Measurements from ENCODE around the gene ACSL3. TPM values are rescaled to one million over a fixed set of nuclear protein-coding genes. Genes with fewer than 3 reads are reported as not detected.

The ACSL3 gene
- polyA plus RNA-seq, 1 donor from 2014 or later = 119 TPM

- Histone ChIP-seq H3K27me3 (ENCODE audit: insufficient read depth, low read depth, low read length) (no peaks in the 10 kb centered on the region), H3K79me2 (replicated peaks; ENCODE audit: insufficient read depth, low read length) (no peaks in the 10 kb centered on the region), H3K9me2 (ENCODE audit: insufficient read depth, low read length) (no peaks in the 10 kb centered on the region), H3K36me3 (ENCODE audit: insufficient read depth, low read length) (no peaks in the 10 kb centered on the region), H4K20me1 (ENCODE audit: insufficient read depth) (no peaks in the 10 kb centered on the region), H3K4me2 (ENCODE audit: low read length) (no peak overlapping the region), H3K9ac (ENCODE audit: low read length) (no peak overlapping the region), H2AFZ (ENCODE audit: low read depth, low read length) (no peak overlapping the region), H3K27ac (ENCODE audit: low read length) (no peak overlapping the region), H3K9me3 (ENCODE audit: low read length) (no peaks in the 10 kb centered on the region), H3F3A (ENCODE audit: insufficient read depth, low read length, poor library complexity, severe bottlenecking) (no peaks in the 10 kb centered on the region), H3K4me3 (ENCODE audit: low read length) (no peak overlapping the region)
- TF ChIP-seq POLR2AphosphoS5 (IDR thresholded peaks at IDR 0.05) (no peak), TAF1 (IDR thresholded peaks at IDR 0.05; ENCODE audit: low read depth) (no peak), CTCF (IDR thresholded peaks at IDR 0.05; ENCODE audit: poor library complexity, severe bottlenecking) (no peak), EP300 (conservative IDR thresholded peaks at IDR 0.05; ENCODE audit: poor library complexity, severe bottlenecking) (no peak), MXI1 (conservative IDR thresholded peaks at IDR 0.05; ENCODE audit: poor library complexity, severe bottlenecking) (no peak), RAD21 (conservative IDR thresholded peaks at IDR 0.05) (no peak), SMC3 (conservative IDR thresholded peaks at IDR 0.05; ENCODE audit: poor library complexity) (no peak)
Observed at GRCh38 chr2:222977121-222977520, 116.3 kb downstream of the ACSL3 start.

GRCh38 chr2:222978850-222979249 is 118.0 kb downstream of the ACSL3 start:
- Histone ChIP-seq H3K4me2 (ENCODE audit: low read length) (no peak overlapping the region), H3K9me3 (ENCODE audit: low read length) (no peaks in the 10 kb centered on the region), H3K9me2 (ENCODE audit: insufficient read depth, low read length) (no peaks in the 10 kb centered on the region), H3F3A (ENCODE audit: insufficient read depth, low read length, poor library complexity, severe bottlenecking) (no peaks in the 10 kb centered on the region), H3K9ac (ENCODE audit: low read length) (no peak overlapping the region), H4K20me1 (ENCODE audit: insufficient read depth) (no peaks in the 10 kb centered on the region), H3K79me2 (replicated peaks; ENCODE audit: insufficient read depth, low read length) (no peaks in the 10 kb centered on the region), H3K36me3 (ENCODE audit: insufficient read depth, low read length) (no peaks in the 10 kb centered on the region), H3K4me3 (ENCODE audit: low read length) (no peak overlapping the region), H3K27ac (ENCODE audit: low read length) (no peak overlapping the region), H3K27me3 (ENCODE audit: insufficient read depth, low read depth, low read length) (no peaks in the 10 kb centered on the region), H2AFZ (ENCODE audit: low read depth, low read length) (no peak overlapping the region)
- no peak for TF ChIP-seq EP300 (conservative IDR thresholded peaks at IDR 0.05; ENCODE audit: poor library complexity, severe bottlenecking)
- TF ChIP-seq SMC3 (conservative IDR thresholded peaks at IDR 0.05; ENCODE audit: poor library complexity) = no peak

- no peak overlapping the region for H3K27ac ChIP-seq (ENCODE audit: low read length)
- H3K9me2 ChIP-seq (ENCODE audit: insufficient read depth, low read length) = no peaks in the 10 kb centered on the region
- H3K4me2 ChIP-seq (ENCODE audit: low read length) = no peak overlapping the region
- TF ChIP-seq CTCF (IDR thresholded peaks at IDR 0.05; ENCODE audit: poor library complexity, severe bottlenecking) (no peak), RAD21 (conservative IDR thresholded peaks at IDR 0.05) (no peak), SMC3 (conservative IDR thresholded peaks at IDR 0.05; ENCODE audit: poor library complexity) (no peak), EP300 (conservative IDR thresholded peaks at IDR 0.05; ENCODE audit: poor library complexity, severe bottlenecking) (no peak), TAF1 (IDR thresholded peaks at IDR 0.05; ENCODE audit: low read depth) (no peak)
- H3K36me3 ChIP-seq (ENCODE audit: insufficient read depth, low read length) = no peaks in the 10 kb centered on the region
- no peaks in the 10 kb centered on the region for H3K79me2 ChIP-seq (replicated peaks; ENCODE audit: insufficient read depth, low read length)
- H3F3A ChIP-seq (ENCODE audit: insufficient read depth, low read length, poor library complexity, severe bottlenecking) = no peaks in the 10 kb centered on the region
- H4K20me1 ChIP-seq (ENCODE audit: insufficient read depth) = no peaks in the 10 kb centered on the region
- H2AFZ ChIP-seq (ENCODE audit: low read depth, low read length) = no peak overlapping the region
- no peak overlapping the region for H3K4me3 ChIP-seq (ENCODE audit: low read length)
- H3K9me3 ChIP-seq (ENCODE audit: low read length) = no peaks in the 10 kb centered on the region
- no peak overlapping the region for H3K9ac ChIP-seq (ENCODE audit: low read length)
- no peaks in the 10 kb centered on the region for H3K27me3 ChIP-seq (ENCODE audit: insufficient read depth, low read depth, low read length)
Observed at GRCh38 chr2:222979484-222979883, 118.6 kb downstream of the ACSL3 start.

Measured in neural cell (in vitro differentiated cells).